ENCODE results near the gene OSBPL10.

The OSBPL10 gene

DNA sequence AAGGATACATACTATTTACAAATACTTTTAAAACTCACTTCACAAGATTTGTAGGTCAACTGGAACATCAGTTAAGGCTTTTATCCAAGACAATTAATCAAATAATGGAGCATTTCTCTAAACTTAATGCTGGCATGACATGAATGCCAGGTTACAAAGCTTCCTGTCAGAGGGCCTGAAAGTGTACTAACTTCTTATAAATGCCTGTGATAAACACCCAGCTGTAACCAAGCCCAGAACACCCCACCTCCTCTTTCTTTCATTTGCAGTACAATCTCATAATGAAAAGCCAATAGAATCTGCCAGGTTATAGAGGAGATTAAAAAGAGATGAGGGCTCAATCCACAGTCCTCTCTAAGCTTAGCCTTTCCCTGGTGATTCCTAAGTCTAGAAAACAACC is 214.4 kb downstream of the OSBPL10 start:
- no peak for DNase-seq

- DNase-seq = no peak
Measured at GRCh38 chr3:31765871-31766270, 215.2 kb downstream of the OSBPL10 start.

- DNase-seq = no peak
Measured at GRCh38 chr3:31763731-31764130, 217.3 kb downstream of the OSBPL10 start.

- no peak for DNase-seq
Measured at GRCh38 chr3:31762888-31763351, 218.1 kb downstream of the OSBPL10 start.

- no peak for DNase-seq
Measured at GRCh38 chr3:31762097-31762764, 218.8 kb downstream of the OSBPL10 start.

DNA sequence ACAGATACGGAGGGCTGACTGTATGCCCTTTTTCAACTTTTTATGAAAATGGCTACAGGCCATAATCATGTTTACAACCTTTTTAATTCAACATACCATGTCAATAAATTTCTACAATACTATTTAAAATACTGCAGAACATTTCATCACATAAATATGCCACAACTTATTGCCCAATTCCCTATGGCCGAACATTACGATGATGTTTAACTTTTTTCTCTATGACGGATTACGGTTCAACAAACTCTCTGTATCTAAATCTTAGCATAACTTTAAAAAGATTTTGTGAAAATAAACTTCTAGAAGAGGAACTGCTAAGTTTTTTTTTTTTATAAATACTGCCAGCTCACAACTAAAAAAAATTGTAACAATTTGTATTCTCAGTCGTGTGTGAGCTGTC is 220.4 kb downstream of the OSBPL10 start:
- DNase-seq = no peak

GRCh38 chr3:31758322-31758965 is 222.6 kb downstream of the OSBPL10 start:
- no peak for DNase-seq

GRCh38 chr3:31755926-31756658 is 225.0 kb downstream of the OSBPL10 start:
- DNase-seq = no peak

DNA sequence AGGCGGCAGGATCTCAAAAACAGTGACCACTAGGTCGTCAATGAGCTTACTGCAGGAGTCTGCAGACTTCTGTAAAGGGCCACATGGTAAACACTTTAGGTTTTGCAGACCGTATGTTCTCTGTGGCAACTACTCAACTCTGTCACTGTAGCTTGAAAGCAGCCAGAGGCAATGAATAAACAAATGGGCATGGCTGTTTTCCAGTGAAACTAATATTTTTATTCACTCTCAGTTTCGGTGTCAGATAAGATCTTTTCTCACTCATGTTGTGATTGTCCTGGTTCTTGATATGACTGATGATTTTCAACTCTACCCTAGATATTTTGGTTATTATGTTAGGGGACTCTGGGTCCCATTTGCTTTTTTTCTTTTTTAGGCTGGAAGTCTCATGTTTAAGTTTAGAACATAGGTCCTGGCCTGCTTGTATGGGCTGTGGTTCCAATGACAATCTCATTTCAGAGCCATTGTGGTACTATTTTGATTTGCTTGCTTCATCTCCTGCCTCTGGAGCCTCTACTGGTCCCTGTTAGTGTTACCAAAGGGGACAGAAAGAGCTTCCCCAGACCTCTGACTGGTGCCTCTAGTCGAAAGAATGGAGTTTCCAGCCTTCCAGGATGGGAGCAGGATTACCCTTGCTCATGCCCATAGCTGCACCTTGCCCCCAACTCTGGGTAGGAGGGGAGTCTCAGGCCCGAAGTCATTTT is 226.3 kb downstream of the OSBPL10 start:
- peak; percentile 23 for DNase-seq

- no peak for DNase-seq
Measured at GRCh38 chr3:31753050-31753425, 228.0 kb downstream of the OSBPL10 start.

GRCh38 chr3:31752305-31753049 is 228.6 kb downstream of the OSBPL10 start:
- no peak for DNase-seq

DNA sequence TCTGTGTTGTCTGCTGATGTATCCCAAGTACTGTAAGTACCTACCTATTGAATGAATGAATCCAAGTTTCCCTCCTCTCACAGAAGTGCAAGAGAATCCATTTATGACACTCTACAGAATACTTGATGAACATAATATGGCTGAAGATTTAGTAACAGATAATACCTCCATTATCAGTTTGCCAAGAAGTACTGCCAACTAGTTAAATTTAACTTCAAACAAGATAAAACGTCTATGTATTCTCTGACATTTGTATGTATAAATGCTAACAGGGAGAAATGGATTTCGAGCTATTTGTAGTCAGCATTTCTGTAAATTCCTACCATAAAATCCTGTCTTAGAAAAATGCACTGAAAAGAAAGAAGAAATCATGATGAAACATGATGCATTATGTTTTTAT is 230.7 kb downstream of the OSBPL10 start:
- DNase-seq = no peak

DNA sequence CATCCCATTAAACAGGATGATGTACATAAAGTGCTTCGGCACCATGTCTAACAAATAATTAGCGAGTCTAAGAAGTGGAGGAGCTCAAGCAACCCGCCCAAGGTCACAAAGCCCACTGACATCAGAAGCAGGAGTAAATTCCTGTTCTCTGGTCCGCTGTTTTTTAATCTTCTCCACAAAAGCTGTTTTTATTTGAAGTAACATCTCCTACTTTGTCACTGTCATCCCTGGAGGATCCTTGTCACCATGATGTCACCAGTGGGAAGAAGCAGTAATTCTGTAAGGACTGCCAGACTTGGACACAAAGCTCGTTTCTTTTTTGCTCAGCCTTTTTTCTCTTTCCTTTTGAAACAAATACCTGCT is 232.1 kb downstream of the OSBPL10 start:
- no peak for DNase-seq

- DNase-seq = no peak
Measured at GRCh38 chr3:31748281-31748932, 232.7 kb downstream of the OSBPL10 start.

GRCh38 chr3:31747785-31748184 is 233.3 kb downstream of the OSBPL10 start:
- DNase-seq = no peak

GRCh38 chr3:31744913-31745312 is 236.1 kb downstream of the OSBPL10 start:
- DNase-seq = no peak

GRCh38 chr3:31743331-31744089 is 237.6 kb downstream of the OSBPL10 start:
- DNase-seq = no peak

- no peak for DNase-seq
Measured at GRCh38 chr3:31740397-31740796, 240.7 kb downstream of the OSBPL10 start.

GRCh38 chr3:31738412-31738811 is 242.7 kb downstream of the OSBPL10 start:
- DNase-seq = no peak

DNA sequence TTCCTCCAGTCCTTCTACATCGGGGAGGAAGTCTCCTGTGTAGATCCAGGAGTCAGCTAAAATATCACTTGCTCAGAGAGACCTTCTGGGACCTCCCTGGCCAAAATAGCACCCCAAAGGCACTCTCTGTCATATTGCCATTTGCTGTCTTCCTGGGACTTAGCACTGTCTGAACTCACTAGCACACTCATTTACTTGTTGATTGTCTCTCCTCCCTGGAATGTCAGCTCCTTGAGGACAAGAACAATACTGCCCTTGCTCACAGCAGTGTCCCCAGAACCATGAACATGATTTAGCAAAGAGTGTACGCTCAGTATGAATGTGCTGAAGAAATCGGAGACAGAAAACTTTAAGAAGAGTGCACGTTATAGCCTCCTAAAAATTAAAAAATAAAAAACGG is 245.4 kb downstream of the OSBPL10 start:
- DNase-seq = no peak

- no peak for DNase-seq
Measured at GRCh38 chr3:31733234-31733667, 247.8 kb downstream of the OSBPL10 start.
